ENCODE data around the gene NR1I3. TPM values are rescaled to one million over a fixed set of nuclear protein-coding genes. Genes with fewer than 3 reads are reported as not detected.

NR1I3 gene
- total and polyA plus RNA-seq, 2 of the 13 experiments (the other 11 are each of a cell fraction or from before 2014, with no cell fraction given): 0.62 to 0.95 TPM

DNA sequence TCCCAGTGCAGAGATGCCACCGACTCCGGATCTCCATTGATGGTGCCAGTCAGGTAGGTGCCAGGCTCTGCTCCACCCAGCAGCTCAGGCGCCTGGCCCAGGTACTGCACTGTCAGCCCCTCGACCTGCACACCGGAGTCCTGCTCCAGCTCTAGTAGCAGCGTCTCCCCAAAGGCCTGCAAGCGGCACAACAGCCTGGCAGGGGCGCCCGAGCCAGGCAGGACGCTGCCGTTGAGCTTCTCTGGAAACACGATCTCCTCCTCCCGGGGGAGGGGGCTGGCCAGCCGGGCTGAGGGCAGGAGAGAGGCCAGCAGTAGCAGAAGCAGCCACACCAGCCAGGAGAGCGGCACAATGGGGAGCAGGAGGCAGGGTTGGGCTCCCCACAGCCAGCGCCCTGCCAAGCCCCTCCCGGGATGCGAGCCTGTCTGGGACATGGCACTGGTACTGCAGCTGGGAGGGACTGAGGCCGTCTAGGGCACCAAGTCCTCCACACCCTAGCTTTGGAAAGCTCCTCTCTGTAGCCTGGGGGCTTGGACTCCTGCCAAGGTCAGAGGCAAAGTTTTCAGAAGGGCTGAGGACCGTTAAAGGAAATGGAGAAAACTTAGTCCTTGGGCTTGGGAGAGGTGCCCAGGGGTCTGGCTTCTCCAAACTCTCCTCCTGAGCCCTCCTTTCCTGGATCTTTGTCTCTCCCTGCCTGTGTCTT is 39.7 kb downstream of the NR1I3 start (continued):
- TF ChIP-seq, protein P1, sequence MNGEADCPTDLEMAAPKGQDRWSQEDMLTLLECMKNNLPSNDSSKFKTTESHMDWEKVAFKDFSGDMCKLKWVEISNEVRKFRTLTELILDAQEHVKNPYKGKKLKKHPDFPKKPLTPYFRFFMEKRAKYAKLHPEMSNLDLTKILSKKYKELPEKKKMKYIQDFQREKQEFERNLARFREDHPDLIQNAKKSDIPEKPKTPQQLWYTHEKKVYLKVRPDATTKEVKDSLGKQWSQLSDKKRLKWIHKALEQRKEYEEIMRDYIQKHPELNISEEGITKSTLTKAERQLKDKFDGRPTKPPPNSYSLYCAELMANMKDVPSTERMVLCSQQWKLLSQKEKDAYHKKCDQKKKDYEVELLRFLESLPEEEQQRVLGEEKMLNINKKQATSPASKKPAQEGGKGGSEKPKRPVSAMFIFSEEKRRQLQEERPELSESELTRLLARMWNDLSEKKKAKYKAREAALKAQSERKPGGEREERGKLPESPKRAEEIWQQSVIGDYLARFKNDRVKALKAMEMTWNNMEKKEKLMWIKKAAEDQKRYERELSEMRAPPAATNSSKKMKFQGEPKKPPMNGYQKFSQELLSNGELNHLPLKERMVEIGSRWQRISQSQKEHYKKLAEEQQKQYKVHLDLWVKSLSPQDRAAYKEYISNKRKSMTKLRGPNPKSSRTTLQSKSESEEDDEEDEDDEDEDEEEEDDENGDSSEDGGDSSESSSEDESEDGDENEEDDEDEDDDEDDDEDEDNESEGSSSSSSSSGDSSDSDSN (CRISPR knock-in tag; IDR thresholded peaks at IDR 0.05): peak; percentile 52
- TF ChIP-seq CBFB (CRISPR knock-in tag; IDR thresholded peaks at IDR 0.05) (no peak), ZNF891 (CRISPR knock-in tag; IDR thresholded peaks at IDR 0.05) (peak; percentile 50; the same call in 1 of the 2 replicates), ZNF230 (CRISPR knock-in tag; IDR thresholded peaks at IDR 0.05) (no peak), ZMYM4 (CRISPR knock-in tag; IDR thresholded peaks at IDR 0.05) (no peak), ZNF143 (CRISPR knock-in tag; IDR thresholded peaks at IDR 0.05) (no peak), ZNF44 (CRISPR knock-in tag; IDR thresholded peaks at IDR 0.05) (0 out of 2 replicates have a peak, but pooled peaks have one; percentile 52), ZNF263 (CRISPR knock-in tag; IDR thresholded peaks at IDR 0.05) (peak; percentile 21; the same call in 1 of the 2 replicates), ZNF235 (CRISPR knock-in tag; IDR thresholded peaks at IDR 0.05; ENCODE audit: borderline replicate concordance) (0 out of 2 replicates have a peak, but pooled peaks have one; percentile 55), RFXAP (CRISPR knock-in tag; IDR thresholded peaks at IDR 0.05; ENCODE audit: borderline replicate concordance) (no peak), RELA (CRISPR knock-in tag; IDR thresholded peaks at IDR 0.05) (no peak), ZFYVE20 (CRISPR knock-in tag; IDR thresholded peaks at IDR 0.05; ENCODE audit: borderline replicate concordance, low read depth) (no peak), TRIM24 (CRISPR knock-in tag; IDR thresholded peaks at IDR 0.05) (no peak), ZNF605 (CRISPR knock-in tag; IDR thresholded peaks at IDR 0.05) (peak; percentile 62; the same call in 1 of the 2 replicates), XRCC5 (optimal IDR thresholded peaks at IDR 0.05; ENCODE audit: low read length) (peak; percentile 34), ARID2 (CRISPR knock-in tag; IDR thresholded peaks at IDR 0.05; ENCODE audit: borderline replicate concordance) (peak; percentile 77; the same call in 1 of the 2 replicates), HDAC2 (CRISPR knock-in tag; IDR thresholded peaks at IDR 0.05) (no peak), NBN (conservative IDR thresholded peaks at IDR 0.05) (no peak), SIX4 (CRISPR knock-in tag; IDR thresholded peaks at IDR 0.05) (peak; percentile 56; the same call in 1 of the 2 replicates), TAF15 (IDR thresholded peaks at IDR 0.05; ENCODE audit: low read depth, low read length, poor library complexity, severe bottlenecking) (peak; percentile 50)
- TF ChIP-seq, protein P2, sequence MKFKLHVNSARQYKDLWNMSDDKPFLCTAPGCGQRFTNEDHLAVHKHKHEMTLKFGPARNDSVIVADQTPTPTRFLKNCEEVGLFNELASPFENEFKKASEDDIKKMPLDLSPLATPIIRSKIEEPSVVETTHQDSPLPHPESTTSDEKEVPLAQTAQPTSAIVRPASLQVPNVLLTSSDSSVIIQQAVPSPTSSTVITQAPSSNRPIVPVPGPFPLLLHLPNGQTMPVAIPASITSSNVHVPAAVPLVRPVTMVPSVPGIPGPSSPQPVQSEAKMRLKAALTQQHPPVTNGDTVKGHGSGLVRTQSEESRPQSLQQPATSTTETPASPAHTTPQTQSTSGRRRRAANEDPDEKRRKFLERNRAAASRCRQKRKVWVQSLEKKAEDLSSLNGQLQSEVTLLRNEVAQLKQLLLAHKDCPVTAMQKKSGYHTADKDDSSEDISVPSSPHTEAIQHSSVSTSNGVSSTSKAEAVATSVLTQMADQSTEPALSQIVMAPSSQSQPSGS (CRISPR knock-in tag; IDR thresholded peaks at IDR 0.05): no peak
- TF ChIP-seq, protein P3, sequence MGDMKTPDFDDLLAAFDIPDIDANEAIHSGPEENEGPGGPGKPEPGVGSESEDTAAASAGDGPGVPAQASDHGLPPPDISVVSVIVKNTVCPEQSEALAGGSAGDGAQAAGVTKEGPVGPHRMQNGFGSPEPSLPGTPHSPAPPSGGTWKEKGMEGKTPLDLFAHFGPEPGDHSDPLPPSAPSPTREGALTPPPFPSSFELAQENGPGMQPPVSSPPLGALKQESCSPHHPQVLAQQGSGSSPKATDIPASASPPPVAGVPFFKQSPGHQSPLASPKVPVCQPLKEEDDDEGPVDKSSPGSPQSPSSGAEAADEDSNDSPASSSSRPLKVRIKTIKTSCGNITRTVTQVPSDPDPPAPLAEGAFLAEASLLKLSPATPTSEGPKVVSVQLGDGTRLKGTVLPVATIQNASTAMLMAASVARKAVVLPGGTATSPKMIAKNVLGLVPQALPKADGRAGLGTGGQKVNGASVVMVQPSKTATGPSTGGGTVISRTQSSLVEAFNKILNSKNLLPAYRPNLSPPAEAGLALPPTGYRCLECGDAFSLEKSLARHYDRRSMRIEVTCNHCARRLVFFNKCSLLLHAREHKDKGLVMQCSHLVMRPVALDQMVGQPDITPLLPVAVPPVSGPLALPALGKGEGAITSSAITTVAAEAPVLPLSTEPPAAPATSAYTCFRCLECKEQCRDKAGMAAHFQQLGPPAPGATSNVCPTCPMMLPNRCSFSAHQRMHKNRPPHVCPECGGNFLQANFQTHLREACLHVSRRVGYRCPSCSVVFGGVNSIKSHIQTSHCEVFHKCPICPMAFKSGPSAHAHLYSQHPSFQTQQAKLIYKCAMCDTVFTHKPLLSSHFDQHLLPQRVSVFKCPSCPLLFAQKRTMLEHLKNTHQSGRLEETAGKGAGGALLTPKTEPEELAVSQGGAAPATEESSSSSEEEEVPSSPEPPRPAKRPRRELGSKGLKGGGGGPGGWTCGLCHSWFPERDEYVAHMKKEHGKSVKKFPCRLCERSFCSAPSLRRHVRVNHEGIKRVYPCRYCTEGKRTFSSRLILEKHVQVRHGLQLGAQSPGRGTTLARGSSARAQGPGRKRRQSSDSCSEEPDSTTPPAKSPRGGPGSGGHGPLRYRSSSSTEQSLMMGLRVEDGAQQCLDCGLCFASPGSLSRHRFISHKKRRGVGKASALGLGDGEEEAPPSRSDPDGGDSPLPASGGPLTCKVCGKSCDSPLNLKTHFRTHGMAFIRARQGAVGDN (CRISPR knock-in tag; IDR thresholded peaks at IDR 0.05): peak; percentile 80
- TF ChIP-seq, protein P4, sequence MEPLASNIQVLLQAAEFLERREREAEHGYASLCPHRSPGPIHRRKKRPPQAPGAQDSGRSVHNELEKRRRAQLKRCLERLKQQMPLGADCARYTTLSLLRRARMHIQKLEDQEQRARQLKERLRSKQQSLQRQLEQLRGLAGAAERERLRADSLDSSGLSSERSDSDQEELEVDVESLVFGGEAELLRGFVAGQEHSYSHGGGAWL (CRISPR knock-in tag; IDR thresholded peaks at IDR 0.05): no peak
